GM23338 (cell line): Measurements from ENCODE around the gene NFE2. TPM values are rescaled to one million over a fixed set of nuclear protein-coding genes. Genes with fewer than 3 reads are reported as not detected.

ENCODE experiments used
- ATAC-seq: fragments of 200-7000 bp; cut with Tn5 transposase; 3 replicates; pipeline ENCODE4 v1.9.1; 2020
- DNase-seq: peaks from one replicate; pipeline ENCODE4 v3.0.0-alpha.2; 2015; ENCODE audit warnings: low spot score
- H2AFZ ChIP-seq: fragments of 200-600 bp; sonication (generic); 2 replicates; pipeline ENCODE4 v1.8.0; 2016; ENCODE audit warnings: antibody characterized with exemption, mild to moderate bottlenecking, moderate library complexity
- H3F3A ChIP-seq: fragments of 200-600 bp; sonication (generic); replicated peaks from 2 replicates; pipeline ENCODE4 v1.8.0; 2017; ENCODE audit warnings: antibody characterized with exemption, mixed run types, low read depth
- H3K27ac ChIP-seq: fragments of 200-600 bp; sonication (generic); 2 replicates; pipeline ENCODE4 v1.6.1; 2016; ENCODE audit warnings: low read depth
- H3K27me3 ChIP-seq: fragments of 200-600 bp; sonication (generic); 2 replicates; pipeline ENCODE4 v1.8.0; 2016; ENCODE audit warnings: mild to moderate bottlenecking, mixed run types, moderate library complexity; ENCODE audit not compliant: insufficient read depth
- H3K36me3 ChIP-seq: fragments of 200-600 bp; sonication (generic); 2 replicates; pipeline ENCODE4 v1.8.0; 2016; ENCODE audit warnings: mild to moderate bottlenecking; ENCODE audit not compliant: insufficient read depth
- H3K4me1 ChIP-seq: fragments of 200-600 bp; sonication (generic); 2 replicates; pipeline ENCODE4 v1.8.0; 2016; ENCODE audit warnings: mild to moderate bottlenecking, moderate library complexity; ENCODE audit not compliant: insufficient read depth
- H3K4me2 ChIP-seq: fragments of 200-600 bp; sonication (generic); 2 replicates; pipeline ENCODE4 v1.7.1; 2017; ENCODE audit warnings: mixed run types
- H3K4me3 ChIP-seq: fragments of 200-600 bp; sonication (generic); 2 replicates; pipeline ENCODE4 v1.6.1; 2016; ENCODE audit warnings: mixed run types
- H3K79me2 ChIP-seq: fragments of 200-600 bp; sonication (generic); replicated peaks from 2 replicates; pipeline ENCODE4 v1.8.0; 2017; ENCODE audit warnings: mild to moderate bottlenecking; ENCODE audit not compliant: insufficient read depth
- H3K9me2 ChIP-seq: fragments of 200-600 bp; sonication (generic); 2 replicates; pipeline ENCODE4 v1.8.0; 2017; ENCODE audit not compliant: insufficient read depth
- H4K20me1 ChIP-seq: fragments of 200-600 bp; sonication (generic); replicated peaks from 2 replicates; pipeline ENCODE4 v1.8.0; 2017; ENCODE audit warnings: mild to moderate bottlenecking; ENCODE audit not compliant: insufficient read depth
- H3K27ac Mint-ChIP-seq: 2 replicates; pipeline ENCODE4 v1.8.0; 2020; ENCODE audit warnings: inconsistent platforms, mild to moderate bottlenecking, moderate library complexity, mixed read lengths
- H3K27me3 Mint-ChIP-seq: 3 replicates; pipeline ENCODE4 v1.8.0; 2022; ENCODE audit warnings: low read depth, mild to moderate bottlenecking, moderate library complexity, mixed read lengths, inconsistent platforms; ENCODE audit not compliant: insufficient read depth, poor library complexity
- H3K36me3 Mint-ChIP-seq: 3 replicates; pipeline ENCODE4 v1.8.0; 2021; ENCODE audit warnings: low read depth, mild to moderate bottlenecking, inconsistent platforms, moderate library complexity, mixed read lengths
- H3K4me1 Mint-ChIP-seq: 3 replicates; pipeline ENCODE4 v1.8.0; 2020; ENCODE audit warnings: mild to moderate bottlenecking, inconsistent platforms, mixed read lengths
- H3K4me3 Mint-ChIP-seq: 3 replicates; pipeline ENCODE4 v1.8.0; 2021; ENCODE audit warnings: moderate library complexity, mild to moderate bottlenecking, inconsistent platforms, mixed read lengths
- H3K9me3 Mint-ChIP-seq: 3 replicates; pipeline ENCODE4 v1.8.0; 2020; ENCODE audit warnings: moderate library complexity, mild to moderate bottlenecking, inconsistent platforms, mixed read lengths
- EZH2 ChIP-seq: fragments of 200-600 bp; sonication (generic); IDR thresholded peaks from one replicate; pipeline ENCODE4 v1.8.0; 2017; ENCODE audit warnings: antibody characterized with exemption, mild to moderate bottlenecking, low read depth; ENCODE audit not compliant: unreplicated experiment
- JUNB ChIP-seq: IDR thresholded peaks from one replicate; pipeline ENCODE4 v1.6.1; 2016; ENCODE audit warnings: antibody characterized with exemption; ENCODE audit not compliant: unreplicated experiment
- NANOG ChIP-seq: IDR thresholded peaks from 2 replicates; pipeline ENCODE4 v1.6.1; 2016; ENCODE audit warnings: antibody characterized with exemption, borderline replicate concordance
- POLR2AphosphoS5 ChIP-seq: IDR thresholded peaks from 2 replicates; pipeline ENCODE4 v1.6.1; 2016; ENCODE audit warnings: antibody characterized with exemption, low read depth
- polyA plus RNA-seq: library from polyadenylated mRNA; unstranded; fragments of >200 nt; fragmentation: Nextera tagmentation; extraction: Ambion mirVana; gene quantifications from 2 replicates; pipeline ENCODE4 v1.2.1, GENCODE V29; 2016
- total RNA-seq: library from RNA; depleted of rRNA; stranded (reverse); fragments of >200 nt; shearing (Covaris generic); gene quantifications from 2 replicates; pipeline ENCODE4 v1.2.3, GENCODE V29; 2014
- TF ChIP-seq, protein P1 (sequence below), 2 experiments: fragments of 200-600 bp in 1 of 2; sonication (generic) in 1 of 2; conservative IDR thresholded peaks; 2 replicates each; pipeline versions ENCODE4 v1.5.1 to v1.6.1; 2016 to 2017; ENCODE audit warnings: antibody characterized with exemption in 2 of 2, low read depth in 2 of 2, mild to moderate bottlenecking in 2 of 2, moderate library complexity in 1 of 2

NFE2 gene
- total and polyA plus RNA-seq, 2 experiments from 2014 or later = 1.3 to 1.8 TPM

DNA sequence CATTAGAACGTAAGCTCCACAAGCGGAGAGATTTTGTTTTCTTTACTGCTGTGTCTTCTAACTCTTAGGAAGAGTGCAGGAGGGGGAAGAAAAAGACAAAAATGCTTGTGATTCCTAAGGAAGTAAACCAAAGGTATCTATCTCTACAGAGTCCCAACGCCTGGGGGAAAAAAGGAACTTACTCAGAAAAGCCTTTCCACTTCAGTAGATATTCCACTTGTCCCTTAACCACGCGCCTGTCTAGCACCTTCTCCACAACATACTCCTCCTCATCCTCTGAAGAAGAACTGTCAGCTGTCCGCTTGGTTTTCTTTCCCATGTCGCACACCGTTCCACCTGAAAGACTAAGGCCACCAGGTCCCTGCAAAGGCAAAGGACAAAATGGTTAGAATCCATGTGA lies 43.5 kb downstream of the NFE2 start:
- Histone ChIP-seq H3K4me2 (peak overlapping the region; percentile 62), H3K4me1 (peaks cover 37% of the 10 kb centered on the region), H4K20me1 (no peaks in the 10 kb centered on the region), H3K36me3 (peaks cover 17% of the 10 kb centered on the region; the same call in 1 of the 2 replicates), H3F3A (peaks cover 16% of the 10 kb centered on the region), H2AFZ (no peak overlapping the region), H3K79me2 (peaks cover 62% of the 10 kb centered on the region), H3K9me2 (no peaks in the 10 kb centered on the region), H3K27me3 (no peaks in the 10 kb centered on the region), H3K27ac (peak overlapping the region; percentile 96), H3K4me3 (no peak overlapping the region)
- DNase-seq (no peak), ATAC-seq (no peak)
- no peaks in the 10 kb centered on the region for H3K9me3 Mint-ChIP-seq
- peaks cover 52% of the 10 kb centered on the region for H3K4me1 Mint-ChIP-seq
- peak overlapping the region; percentile 98 for H3K27ac Mint-ChIP-seq
- H3K4me3 Mint-ChIP-seq = peak overlapping the region; percentile 69; the same call in 1 of the 3 replicates
- peaks cover 45% of the 10 kb centered on the region for H3K36me3 Mint-ChIP-seq
- H3K27me3 Mint-ChIP-seq = peaks cover 17% of the 10 kb centered on the region
- TF ChIP-seq, protein P1, sequence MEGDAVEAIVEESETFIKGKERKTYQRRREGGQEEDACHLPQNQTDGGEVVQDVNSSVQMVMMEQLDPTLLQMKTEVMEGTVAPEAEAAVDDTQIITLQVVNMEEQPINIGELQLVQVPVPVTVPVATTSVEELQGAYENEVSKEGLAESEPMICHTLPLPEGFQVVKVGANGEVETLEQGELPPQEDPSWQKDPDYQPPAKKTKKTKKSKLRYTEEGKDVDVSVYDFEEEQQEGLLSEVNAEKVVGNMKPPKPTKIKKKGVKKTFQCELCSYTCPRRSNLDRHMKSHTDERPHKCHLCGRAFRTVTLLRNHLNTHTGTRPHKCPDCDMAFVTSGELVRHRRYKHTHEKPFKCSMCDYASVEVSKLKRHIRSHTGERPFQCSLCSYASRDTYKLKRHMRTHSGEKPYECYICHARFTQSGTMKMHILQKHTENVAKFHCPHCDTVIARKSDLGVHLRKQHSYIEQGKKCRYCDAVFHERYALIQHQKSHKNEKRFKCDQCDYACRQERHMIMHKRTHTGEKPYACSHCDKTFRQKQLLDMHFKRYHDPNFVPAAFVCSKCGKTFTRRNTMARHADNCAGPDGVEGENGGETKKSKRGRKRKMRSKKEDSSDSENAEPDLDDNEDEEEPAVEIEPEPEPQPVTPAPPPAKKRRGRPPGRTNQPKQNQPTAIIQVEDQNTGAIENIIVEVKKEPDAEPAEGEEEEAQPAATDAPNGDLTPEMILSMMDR (conservative IDR thresholded peaks at IDR 0.05; ENCODE audit: low read depth in 2 of 2) = no peak

DNA sequence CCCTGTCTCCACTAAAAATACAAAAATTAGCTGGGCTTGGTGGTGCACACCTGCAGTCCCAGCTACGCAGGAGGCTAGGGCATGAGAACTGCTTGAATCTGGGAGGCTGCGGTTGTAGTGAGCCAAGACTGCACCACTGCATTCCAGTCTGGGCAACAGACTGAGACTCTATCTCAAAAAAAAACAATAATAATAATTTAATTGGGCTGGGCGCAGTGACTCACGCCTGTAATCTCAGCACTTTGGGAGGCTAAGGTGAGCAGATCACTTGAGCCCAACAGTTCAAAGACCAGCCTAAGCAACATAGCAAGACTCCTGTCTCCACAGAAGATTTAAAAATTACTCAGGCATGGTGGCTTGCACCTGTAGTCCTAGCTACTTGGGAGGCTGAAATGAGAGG lies 47.6 kb downstream of the NFE2 start:
- peak overlapping the region; percentile 35; the same call in 1 of the 2 replicates for H3K27ac ChIP-seq
- H3K4me1 ChIP-seq = peaks cover 10% of the 10 kb centered on the region
- H3K4me3 Mint-ChIP-seq = no peak overlapping the region
- no peaks in the 10 kb centered on the region for H4K20me1 ChIP-seq
- H3K4me3 ChIP-seq = no peak overlapping the region
- H3K27me3 Mint-ChIP-seq = peaks cover 7% of the 10 kb centered on the region
- DNase-seq (no peak), ATAC-seq (no peak)
- H3K4me1 Mint-ChIP-seq = peaks cover 29% of the 10 kb centered on the region
- H3K36me3 Mint-ChIP-seq = peaks cover 83% of the 10 kb centered on the region
- no peaks in the 10 kb centered on the region for H3K9me2 ChIP-seq
- peaks cover 52% of the 10 kb centered on the region for H3K79me2 ChIP-seq
- TF ChIP-seq NANOG (no peak), POLR2AphosphoS5 (no peak), JUNB (no peak)
- TF ChIP-seq, protein P1 (conservative IDR thresholded peaks at IDR 0.05; ENCODE audit: low read depth in 2 of 2) = no peak
- no peak overlapping the region for H2AFZ ChIP-seq
- H3K36me3 ChIP-seq = peaks cover 34% of the 10 kb centered on the region
- no peak overlapping the region for H3K4me2 ChIP-seq
- H3K9me3 Mint-ChIP-seq = no peaks in the 10 kb centered on the region
- H3K27me3 ChIP-seq = no peaks in the 10 kb centered on the region
- H3K27ac Mint-ChIP-seq = no peak overlapping the region
- peaks cover 6% of the 10 kb centered on the region; the same call in 1 of the 2 replicates for H3F3A ChIP-seq

DNA sequence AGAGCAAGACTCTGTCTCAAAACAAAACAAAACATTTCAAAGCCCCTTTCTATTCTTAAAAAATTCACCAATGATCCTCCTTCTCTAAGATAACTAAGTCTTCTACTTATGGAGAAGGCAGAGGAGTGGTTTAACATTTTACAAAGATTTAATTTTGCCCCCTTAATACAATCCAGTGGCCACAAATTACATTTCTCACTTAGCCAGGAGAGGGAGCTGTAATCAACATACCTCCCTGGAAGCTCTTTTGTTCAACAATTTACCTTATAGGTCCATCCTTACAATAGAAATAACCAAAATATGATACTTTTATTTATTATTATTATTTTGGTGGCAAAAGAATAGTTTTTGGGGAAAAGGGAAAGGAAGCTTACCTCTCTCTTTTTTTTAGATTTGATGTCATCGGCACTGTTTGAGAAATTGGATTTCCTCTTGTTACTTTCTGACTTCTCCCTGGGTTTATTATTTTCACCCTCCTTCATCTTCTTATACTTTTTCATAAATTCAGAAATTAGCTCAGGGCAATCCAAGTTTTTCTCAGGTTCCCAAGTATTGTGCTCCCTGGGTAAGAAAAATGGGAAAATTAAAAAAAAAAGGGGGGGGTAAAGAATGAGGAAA lies 49.0 kb downstream of the NFE2 start:
- Histone ChIP-seq H3K4me3 (no peak overlapping the region), H3K27me3 (no peaks in the 10 kb centered on the region), H3K36me3 (peaks cover 26% of the 10 kb centered on the region), H3K4me1 (no peaks in the 10 kb centered on the region), H3K79me2 (peaks cover 38% of the 10 kb centered on the region), H3K4me2 (no peak overlapping the region), H3K27ac (peak overlapping the region; percentile 35), H3F3A (peaks cover 6% of the 10 kb centered on the region; the same call in 1 of the 2 replicates), H4K20me1 (no peaks in the 10 kb centered on the region), H2AFZ (no peak overlapping the region), H3K9me2 (no peaks in the 10 kb centered on the region)
- Mint-ChIP-seq H3K36me3 (peaks cover 87% of the 10 kb centered on the region), H3K4me3 (no peak overlapping the region), H3K27ac (no peak overlapping the region), H3K27me3 (peaks cover 7% of the 10 kb centered on the region), H3K4me1 (peaks cover 15% of the 10 kb centered on the region; the same call in 2 of the 3 replicates), H3K9me3 (no peaks in the 10 kb centered on the region)
- no peak for TF ChIP-seq EZH2
- TF ChIP-seq, protein P1 (conservative IDR thresholded peaks at IDR 0.05; ENCODE audit: low read depth in 2 of 2) = peak; percentile 71 to 86
- DNase-seq (peak; percentile 79), ATAC-seq (peak; percentile 73)
